OCI-LY7 (cell line): Measurements from ENCODE around the gene ATP1B2.
"Not testable (repeated sequence)": the region's sequence is repeated elsewhere in the genome, so short reads cannot be mapped to it uniquely, and the experiment has no call there.

Experiments used
- EZH2phosphoT487 ChIP-seq: fragments of 200-600 bp; sonication (generic); IDR thresholded peaks from 2 replicates; pipeline ENCODE4 v1.6.1; 2018; ENCODE audit warnings: low read depth, borderline replicate concordance, mild to moderate bottlenecking, mixed run types, antibody characterized with exemption, low read length, moderate library complexity, mixed read lengths
- TF ChIP-seq, protein P1 (sequence below): fragments of 200-600 bp; sonication (generic); conservative IDR thresholded peaks from 2 replicates; pipeline ENCODE4 v1.5.1; 2014; ENCODE audit warnings: mild to moderate bottlenecking, antibody characterized with exemption, low read length, moderate library complexity, mixed read lengths

- TF ChIP-seq, protein P1, sequence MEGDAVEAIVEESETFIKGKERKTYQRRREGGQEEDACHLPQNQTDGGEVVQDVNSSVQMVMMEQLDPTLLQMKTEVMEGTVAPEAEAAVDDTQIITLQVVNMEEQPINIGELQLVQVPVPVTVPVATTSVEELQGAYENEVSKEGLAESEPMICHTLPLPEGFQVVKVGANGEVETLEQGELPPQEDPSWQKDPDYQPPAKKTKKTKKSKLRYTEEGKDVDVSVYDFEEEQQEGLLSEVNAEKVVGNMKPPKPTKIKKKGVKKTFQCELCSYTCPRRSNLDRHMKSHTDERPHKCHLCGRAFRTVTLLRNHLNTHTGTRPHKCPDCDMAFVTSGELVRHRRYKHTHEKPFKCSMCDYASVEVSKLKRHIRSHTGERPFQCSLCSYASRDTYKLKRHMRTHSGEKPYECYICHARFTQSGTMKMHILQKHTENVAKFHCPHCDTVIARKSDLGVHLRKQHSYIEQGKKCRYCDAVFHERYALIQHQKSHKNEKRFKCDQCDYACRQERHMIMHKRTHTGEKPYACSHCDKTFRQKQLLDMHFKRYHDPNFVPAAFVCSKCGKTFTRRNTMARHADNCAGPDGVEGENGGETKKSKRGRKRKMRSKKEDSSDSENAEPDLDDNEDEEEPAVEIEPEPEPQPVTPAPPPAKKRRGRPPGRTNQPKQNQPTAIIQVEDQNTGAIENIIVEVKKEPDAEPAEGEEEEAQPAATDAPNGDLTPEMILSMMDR, result not testable (repeated sequence)
- not testable (repeated sequence) for TF ChIP-seq EZH2phosphoT487
These were observed 25.0 kb upstream of the ATP1B2 start for GRCh38 chr17:7625749-7626148.
